Transverse colon (tissue), 4 donors: ENCODE data around the gene CLDN16.

ENCODE experiments used
- CTCF ChIP-seq, 5 experiments: fragments of 200-600 bp in 3 of 5; fragments of 450-650 bp in 2 of 5; sonication (generic) in 3 of 5; IDR thresholded peaks; 1 replicate in 2 of 5; 2 replicates in 3 of 5; pipeline ENCODE4 v1.5.1; 2016 to 2017; ENCODE audit warnings: antibody characterized with exemption in 5 of 5, inconsistent platforms in 3 of 5, mild to moderate bottlenecking in 2 of 5, moderate library complexity in 1 of 5
- EP300 ChIP-seq: sonication (generic); formaldehyde crosslinking; IDR thresholded peaks from one replicate; pipeline ENCODE4 v1.6.1; 2017; ENCODE audit warnings: antibody characterized with exemption, low read depth
- POLR2A ChIP-seq: fragments of 450-650 bp; IDR thresholded peaks from one replicate; pipeline ENCODE4 v1.6.1; 2016; ENCODE audit warnings: antibody characterized with exemption, mild to moderate bottlenecking, moderate library complexity
- POLR2AphosphoS5 ChIP-seq, 3 donors: sonication (generic); formaldehyde crosslinking; IDR thresholded peaks; one replicate each; pipeline ENCODE4 v1.6.1; 2016; ENCODE audit warnings: antibody characterized with exemption in 3 of 3

GRCh38 chr3:190455828-190456227, 67.9 kb downstream of the CLDN16 start:
- TF ChIP-seq POLR2A (no peak), CTCF (IDR thresholded peaks at IDR 0.05) (no peak), POLR2AphosphoS5 (IDR thresholded peaks at IDR 0.05) (no peak), EP300 (no peak)
